SJSA1 (cell line): Measurements from ENCODE around the gene TGM1. TPM values are rescaled to one million over a fixed set of nuclear protein-coding genes. Genes with fewer than 3 reads are reported as not detected.

Experiments used
- DNase-seq, 2 experiments: peaks; one replicate each; pipeline ENCODE4 v3.0.0-alpha.2; 2015 to 2020; ENCODE audit warnings: low spot score in 2 of 2, low read depth in 1 of 2
- H3K27ac ChIP-seq: fragments of 250-450 bp; sonication (Bioruptor Pico); 2 replicates; pipeline ENCODE4 v1.5.1; 2020; ENCODE audit warnings: mild to moderate bottlenecking, moderate library complexity
- H3K27me3 ChIP-seq: fragments of 250-450 bp; sonication (Bioruptor Pico); replicated peaks from 2 replicates; pipeline ENCODE4 v1.5.1; 2020; ENCODE audit warnings: mild to moderate bottlenecking, moderate library complexity
- H3K36me3 ChIP-seq: fragments of 250-450 bp; sonication (Bioruptor Pico); 2 replicates; pipeline ENCODE4 v1.5.1; 2020; ENCODE audit warnings: mild to moderate bottlenecking
- H3K4me1 ChIP-seq: fragments of 250-450 bp; sonication (Bioruptor Pico); replicated peaks from 2 replicates; pipeline ENCODE4 v1.6.1; 2021; ENCODE audit warnings: mild to moderate bottlenecking
- H3K4me3 ChIP-seq: fragments of 250-450 bp; sonication (Bioruptor Pico); 2 replicates; pipeline ENCODE4 v1.5.1; 2020; ENCODE audit warnings: mild to moderate bottlenecking
- H3K9me3 ChIP-seq: fragments of 250-450 bp; sonication (Bioruptor Pico); replicated peaks from 2 replicates; pipeline ENCODE4 v1.5.1; 2020; ENCODE audit warnings: mild to moderate bottlenecking
- total RNA-seq: library from RNA; depleted of rRNA; stranded (reverse); fragments of >200 nt; shearing (Covaris generic); gene quantifications from 2 replicates; pipeline ENCODE4 v1.2.3, GENCODE V29; 2014

TGM1 gene
- total RNA-seq, 1 experiment from 2014 or later, result 0.76 TPM

DNA sequence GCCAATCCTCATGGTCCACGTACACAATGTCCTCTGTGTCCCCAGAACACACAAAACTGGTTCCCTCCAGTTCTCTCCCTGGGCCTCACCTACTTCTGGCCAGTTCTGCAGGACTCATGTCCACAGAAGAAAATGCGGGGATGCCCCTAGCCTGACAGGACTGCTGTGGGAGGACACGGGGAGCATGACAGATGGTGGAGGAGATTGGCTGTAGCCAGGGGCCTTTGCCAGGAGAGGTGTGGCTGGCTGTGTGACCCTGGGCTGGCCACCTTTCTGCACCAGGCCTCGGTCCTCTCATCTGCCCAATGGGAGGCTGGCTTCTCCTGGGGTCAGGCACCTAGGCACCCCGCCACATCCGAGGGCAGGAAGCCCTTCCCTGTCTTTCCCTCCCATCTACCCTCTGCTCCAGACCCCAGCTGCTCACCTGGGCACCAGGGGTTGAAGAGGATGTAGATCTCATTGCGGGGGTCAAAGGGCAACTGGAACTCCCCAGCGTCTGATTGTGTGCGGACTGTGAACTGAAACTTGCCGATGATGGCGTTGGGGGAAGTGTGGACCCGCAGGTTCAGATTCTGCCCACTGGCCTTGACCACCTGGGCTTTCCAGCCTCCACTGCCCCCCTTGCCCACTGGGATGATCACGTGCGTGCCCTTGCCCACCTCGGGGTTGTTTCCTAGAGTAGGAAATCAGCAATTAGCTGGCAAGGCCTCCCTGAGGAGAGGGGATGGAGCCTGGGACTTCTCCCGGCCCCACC lies 2.8 kb downstream of the TGM1 start:
- no peak for DNase-seq
- Histone ChIP-seq H3K36me3 (no peaks in the 10 kb centered on the region), H3K27ac (no peak overlapping the region), H3K4me3 (no peak overlapping the region), H3K9me3 (no peaks in the 10 kb centered on the region), H3K27me3 (no peaks in the 10 kb centered on the region), H3K4me1 (peaks cover 8% of the 10 kb centered on the region)

DNA sequence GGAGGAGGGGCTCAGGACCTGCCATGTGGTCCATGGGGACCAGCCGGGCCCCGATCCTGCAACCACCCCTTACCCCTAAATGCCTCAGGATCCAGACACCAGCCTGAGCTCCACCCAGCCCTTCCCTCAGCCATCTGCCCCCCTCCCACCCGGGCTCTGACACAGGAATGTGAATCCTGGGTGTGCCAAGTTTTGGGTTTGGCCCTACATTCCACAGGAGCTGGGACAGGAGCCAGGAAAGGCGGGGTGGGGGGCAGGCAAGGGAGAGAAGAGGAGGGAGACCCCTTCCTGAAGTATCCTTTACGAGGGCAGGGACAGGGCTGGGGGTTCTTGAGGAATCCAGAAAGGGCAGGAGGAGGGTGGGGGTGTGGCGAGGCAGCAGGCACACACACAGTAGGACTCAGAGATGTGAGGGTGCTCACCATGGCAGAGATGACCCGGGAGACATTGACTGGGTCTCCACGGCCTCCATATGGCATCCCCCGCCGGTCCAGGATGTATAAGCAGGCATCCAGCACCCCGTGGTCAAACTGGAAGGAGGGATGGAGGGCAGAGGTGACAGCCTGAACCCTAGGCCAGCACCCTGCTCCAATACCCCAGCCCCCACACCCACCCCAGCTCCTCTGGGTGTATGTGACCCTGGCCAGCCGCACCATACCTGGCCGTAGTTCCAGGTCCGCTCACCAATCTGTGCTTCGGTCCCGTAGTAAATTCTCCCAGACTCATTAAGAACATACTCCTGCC lies 3.5 kb downstream of the TGM1 start:
- DNase-seq, result peak in 1 of 2 experiments; percentile 63
- Histone ChIP-seq H3K36me3 (no peaks in the 10 kb centered on the region), H3K4me3 (no peak overlapping the region), H3K27ac (no peak overlapping the region), H3K27me3 (no peaks in the 10 kb centered on the region), H3K9me3 (no peaks in the 10 kb centered on the region), H3K4me1 (peaks cover 8% of the 10 kb centered on the region)

DNA sequence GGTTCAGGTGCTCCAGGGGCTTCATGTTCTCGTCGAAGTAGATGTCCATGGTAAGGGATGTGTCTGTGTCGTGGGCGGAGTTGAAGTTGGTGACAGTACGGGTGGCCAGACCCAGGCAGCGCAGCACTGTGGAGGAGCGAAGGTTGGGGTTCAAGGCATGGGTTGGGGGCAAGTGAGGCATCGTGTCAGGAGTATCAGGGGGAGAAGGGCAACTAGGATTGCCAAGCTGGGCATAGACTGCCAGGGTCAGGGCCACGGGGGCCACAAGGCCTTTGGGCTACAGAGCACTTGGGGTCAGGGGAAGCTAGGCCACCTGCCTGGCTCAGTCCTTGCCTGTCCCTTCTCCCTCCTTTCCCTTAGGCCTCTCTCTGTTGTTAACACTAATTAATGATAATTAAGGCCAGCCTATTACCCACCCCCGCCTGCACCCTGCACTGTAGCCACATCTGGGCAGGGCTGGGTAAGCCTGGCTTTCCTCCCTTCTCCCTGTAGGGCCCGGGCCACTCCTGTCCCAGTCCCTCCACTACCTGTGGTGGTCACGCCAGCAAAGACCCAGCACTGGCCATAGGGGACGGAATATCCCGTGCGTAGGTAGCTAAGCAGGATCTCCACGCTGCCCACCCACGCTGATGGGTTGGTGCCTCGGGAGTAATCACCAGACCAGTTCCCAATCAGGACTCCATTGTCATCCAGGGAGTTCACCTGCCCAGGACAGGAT lies 4.3 kb downstream of the TGM1 start:
- H3K4me3 ChIP-seq, result no peak overlapping the region
- H3K36me3 ChIP-seq, result no peaks in the 10 kb centered on the region
- peaks cover 8% of the 10 kb centered on the region for H3K4me1 ChIP-seq
- H3K27me3 ChIP-seq, result no peaks in the 10 kb centered on the region
- DNase-seq, result no peak
- no peaks in the 10 kb centered on the region for H3K9me3 ChIP-seq
- H3K27ac ChIP-seq, result no peak overlapping the region

- Histone ChIP-seq H3K4me1 (peaks cover 8% of the 10 kb centered on the region), H3K27me3 (no peaks in the 10 kb centered on the region)
- no peak for DNase-seq
Observed at GRCh38 chr14:24258119-24258518, 4.9 kb downstream of the TGM1 start.

DNA sequence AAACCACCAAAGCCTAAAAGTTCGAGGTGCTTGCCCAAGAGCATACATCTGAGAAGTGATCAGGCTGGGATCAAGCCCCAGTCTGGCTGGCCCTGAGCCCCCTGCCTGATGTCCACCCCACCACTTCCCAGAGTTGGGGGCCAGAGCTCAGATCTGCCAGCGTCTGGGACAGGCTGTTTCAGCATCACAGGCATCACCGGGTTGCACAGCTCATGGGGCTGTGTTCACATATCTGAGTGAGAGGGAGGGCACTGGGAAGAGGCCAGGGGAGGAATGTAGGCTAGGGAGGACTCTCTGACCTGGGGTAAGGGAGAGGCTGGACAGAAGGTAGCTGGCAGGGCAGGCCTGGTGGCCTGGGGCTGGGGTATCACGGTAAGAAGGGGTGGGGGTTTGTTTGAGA lies 6.0 kb downstream of the TGM1 start:
- no peaks in the 10 kb centered on the region for H3K36me3 ChIP-seq
- no peaks in the 10 kb centered on the region for H3K27me3 ChIP-seq
- H3K4me3 ChIP-seq, result no peak overlapping the region
- no peaks in the 10 kb centered on the region for H3K9me3 ChIP-seq
- no peak for DNase-seq
- peaks cover 13% of the 10 kb centered on the region for H3K4me1 ChIP-seq
- no peak overlapping the region for H3K27ac ChIP-seq

More at GRCh38 chr14:24258119-24258518, 4.9 kb downstream of the TGM1 start:
- Histone ChIP-seq H3K27ac (no peak overlapping the region), H3K36me3 (no peaks in the 10 kb centered on the region), H3K9me3 (no peaks in the 10 kb centered on the region), H3K4me3 (no peak overlapping the region)

GRCh38 chr14:24255931-24256711 lies 6.9 kb downstream of the TGM1 start:
- H3K9me3 ChIP-seq, result no peaks in the 10 kb centered on the region
- no peak overlapping the region for H3K27ac ChIP-seq
- H3K4me3 ChIP-seq, result no peak overlapping the region
- H3K27me3 ChIP-seq, result no peaks in the 10 kb centered on the region
- peaks cover 20% of the 10 kb centered on the region for H3K4me1 ChIP-seq
- H3K36me3 ChIP-seq, result no peaks in the 10 kb centered on the region
- DNase-seq, result no peak

GRCh38 chr14:24255438-24255837 lies 7.5 kb downstream of the TGM1 start:
- Histone ChIP-seq H3K4me3 (no peak overlapping the region), H3K9me3 (no peaks in the 10 kb centered on the region), H3K27me3 (no peaks in the 10 kb centered on the region), H3K27ac (no peak overlapping the region), H3K4me1 (peaks cover 20% of the 10 kb centered on the region), H3K36me3 (no peaks in the 10 kb centered on the region)
- no peak for DNase-seq

GRCh38 chr14:24254630-24255392 lies 8.2 kb downstream of the TGM1 start:
- Histone ChIP-seq H3K4me3 (no peak overlapping the region), H3K27me3 (no peaks in the 10 kb centered on the region), H3K4me1 (peaks cover 20% of the 10 kb centered on the region), H3K9me3 (no peaks in the 10 kb centered on the region), H3K27ac (no peak overlapping the region), H3K36me3 (no peaks in the 10 kb centered on the region)
- no peak for DNase-seq

GRCh38 chr14:24253936-24254335 lies 9.0 kb downstream of the TGM1 start:
- no peaks in the 10 kb centered on the region for H3K36me3 ChIP-seq
- no peaks in the 10 kb centered on the region for H3K27me3 ChIP-seq
- H3K27ac ChIP-seq, result no peak overlapping the region
- H3K9me3 ChIP-seq, result no peaks in the 10 kb centered on the region
- H3K4me1 ChIP-seq, result peaks cover 14% of the 10 kb centered on the region
- H3K4me3 ChIP-seq, result no peak overlapping the region
- DNase-seq, result no peak

DNA sequence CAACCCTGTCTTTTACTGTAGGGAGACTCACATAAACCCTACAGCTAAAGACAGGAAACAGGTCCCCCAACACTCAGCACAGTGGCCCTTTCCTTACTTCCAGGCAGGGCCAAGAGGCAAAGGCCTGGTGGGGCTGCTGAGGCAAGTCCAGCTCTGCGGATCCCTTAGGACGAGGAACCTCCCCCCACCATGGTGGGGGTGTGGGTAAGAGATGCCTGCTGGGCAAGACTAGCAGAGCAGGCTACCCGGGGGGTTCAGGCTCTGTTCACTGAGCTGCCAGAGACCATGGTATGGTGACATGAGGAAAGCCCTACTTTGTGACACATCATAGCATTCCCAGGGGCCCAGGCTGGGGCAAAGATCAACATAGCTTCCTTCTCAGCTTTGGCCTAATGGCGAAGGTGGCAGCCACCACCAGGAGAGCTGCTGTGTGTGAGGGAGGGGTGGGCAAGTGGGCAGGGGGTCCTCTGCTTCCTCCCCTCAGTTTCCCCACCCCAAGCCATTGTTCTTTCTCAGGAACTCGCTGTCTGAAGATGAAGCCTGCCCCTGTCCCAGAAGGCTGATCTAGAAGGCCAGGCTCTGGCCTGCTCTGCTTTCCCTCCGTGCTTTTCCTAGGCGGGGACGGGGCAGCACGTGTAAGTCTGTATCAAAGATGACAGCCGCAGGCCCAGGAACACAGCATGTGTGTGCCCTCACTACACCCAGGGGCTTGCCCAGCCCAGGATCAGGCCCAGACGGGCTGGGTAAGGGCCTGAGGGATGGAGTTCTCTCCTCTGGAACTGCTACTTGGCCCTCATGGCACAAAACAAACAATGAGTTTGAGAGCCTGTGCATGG lies 10.5 kb downstream of the TGM1 start:
- peaks cover 12% of the 10 kb centered on the region for H3K4me1 ChIP-seq
- H3K27me3 ChIP-seq, result no peaks in the 10 kb centered on the region
- H3K4me3 ChIP-seq, result no peak overlapping the region
- DNase-seq, result no peak
- H3K36me3 ChIP-seq, result no peaks in the 10 kb centered on the region
- H3K27ac ChIP-seq, result 0 out of 2 replicates have a peak overlapping the region, but pooled peaks have one; percentile 19
- H3K9me3 ChIP-seq, result no peaks in the 10 kb centered on the region

DNA sequence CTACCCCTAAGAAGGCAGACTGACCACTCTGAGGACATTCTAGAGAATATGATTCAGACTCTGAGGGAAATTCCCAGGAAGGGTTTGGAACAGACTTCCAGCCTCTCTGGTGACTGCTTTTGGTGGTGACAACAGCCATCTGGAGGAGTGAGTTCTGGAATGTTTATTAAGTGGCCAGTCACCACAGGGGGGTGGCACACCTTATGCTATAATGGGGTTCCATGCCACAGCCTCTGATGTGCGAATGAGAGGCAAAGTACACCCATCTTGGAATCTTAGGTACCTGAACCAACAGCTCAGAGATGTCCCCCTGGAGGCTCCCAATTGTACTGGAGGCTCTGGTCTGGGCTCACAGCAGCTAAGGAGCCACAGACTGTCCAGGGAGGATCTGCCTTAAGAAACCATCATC lies 11.1 kb downstream of the TGM1 start:
- peak; percentile 31 to 44 for DNase-seq
- no peaks in the 10 kb centered on the region for H3K36me3 ChIP-seq
- peaks cover 12% of the 10 kb centered on the region for H3K4me1 ChIP-seq
- H3K27ac ChIP-seq, result 0 out of 2 replicates have a peak overlapping the region, but pooled peaks have one; percentile 19
- H3K4me3 ChIP-seq, result no peak overlapping the region
- H3K9me3 ChIP-seq, result no peaks in the 10 kb centered on the region
- no peaks in the 10 kb centered on the region for H3K27me3 ChIP-seq

GRCh38 chr14:24250354-24250753 lies 12.6 kb downstream of the TGM1 start:
- Histone ChIP-seq H3K4me1 (peaks cover 12% of the 10 kb centered on the region), H3K36me3 (no peaks in the 10 kb centered on the region), H3K27ac (no peak overlapping the region), H3K27me3 (no peaks in the 10 kb centered on the region), H3K4me3 (no peak overlapping the region), H3K9me3 (no peaks in the 10 kb centered on the region)
- DNase-seq, result no peak
